GM18505 (cell line): ENCODE measurements around the gene UST.

Source experiments
- ATAC-seq: cut with Tn5 transposase; IDR thresholded peaks from one replicate; pipeline ENCODE4 v1.9.1; 2021; ENCODE audit not compliant: unreplicated experiment
- POLR2A ChIP-seq: IDR thresholded peaks from 4 replicates; pipeline ENCODE4 v1.6.1; 2011; ENCODE audit warnings: borderline replicate concordance; ENCODE audit not compliant: insufficient read depth, insufficient read length; ENCODE audit errors: extremely low read depth

Gene UST

GRCh38 chr6:148746363-148747144 lies at the start of gene UST:
Gene UST, plus strand, starts transcription at chr6:148747030. Its CDS starts 401 bp downstream, at chr6:148747431.
- peak; percentile 41 for TF ChIP-seq POLR2A

GRCh38 chr6:148697895-148698440 lies 48.9 kb upstream of the UST start:
- no peak for ATAC-seq
- TF ChIP-seq POLR2A = no peak

More at GRCh38 chr6:148746363-148747144, at the start of gene UST:
- ATAC-seq = peak; percentile 42

- TF ChIP-seq POLR2A = no peak
- ATAC-seq = no peak
Measured at GRCh38 chr6:148698671-148699180, 48.1 kb upstream of the UST start.

GRCh38 chr6:148700047-148700715 lies 46.6 kb upstream of the UST start:
- no peak for TF ChIP-seq POLR2A
- ATAC-seq = no peak

GRCh38 chr6:148700741-148701311 lies 46.0 kb upstream of the UST start:
- no peak for TF ChIP-seq POLR2A
- ATAC-seq = no peak

- ATAC-seq = no peak
Measured at GRCh38 chr6:148701375-148701774, 45.5 kb upstream of the UST start.

GRCh38 chr6:148703900-148704299 lies 42.9 kb upstream of the UST start:
- TF ChIP-seq POLR2A = no peak
- ATAC-seq = no peak

More at GRCh38 chr6:148701375-148701774, 45.5 kb upstream of the UST start:
- TF ChIP-seq POLR2A = no peak

GRCh38 chr6:148704400-148705246 lies 42.2 kb upstream of the UST start:
- no peak for ATAC-seq
- no peak for TF ChIP-seq POLR2A

GRCh38 chr6:148708707-148709106 lies 38.1 kb upstream of the UST start:
- TF ChIP-seq POLR2A = no peak
- ATAC-seq = no peak

GRCh38 chr6:148709577-148709976 lies 37.3 kb upstream of the UST start:
- ATAC-seq = no peak
- no peak for TF ChIP-seq POLR2A

- TF ChIP-seq POLR2A = no peak
- no peak for ATAC-seq
Measured at GRCh38 chr6:148711833-148712654, 34.8 kb upstream of the UST start.
